Right renal cortex interstitium (tissue), 3 donors: Measurements from ENCODE around the gene RUNDC3A. TPM values are rescaled to one million over a fixed set of nuclear protein-coding genes. Genes with fewer than 3 reads are reported as not detected.

Experiments
- DNase-seq, 3 donors: peaks; one replicate each; pipeline ENCODE4 v3.0.0-alpha.2; 2013; ENCODE audit warnings: low read depth in 3 of 3, low spot score in 2 of 3
- polyA plus RNA-seq, 3 donors: library from polyadenylated mRNA; unstranded; fragments of 120-200 nt; gene quantifications; one replicate each; pipeline ENCODE4 v1.2.1, GENCODE V29; 2013; ENCODE audit not compliant: insufficient read length in 3 of 3

Gene RUNDC3A
- polyA plus RNA-seq, 3 donors: 1.2 to 2.3 (median 1.4) TPM

- DNase-seq: no peak
Measured at GRCh38 chr17:44282264-44282663, 26.1 kb upstream of the RUNDC3A start.

GRCh38 chr17:44283344-44284023, 24.9 kb upstream of the RUNDC3A start:
- DNase-seq: no peak

- no peak for DNase-seq
Measured at GRCh38 chr17:44284024-44284400, 24.4 kb upstream of the RUNDC3A start.

GRCh38 chr17:44287651-44288050, 20.8 kb upstream of the RUNDC3A start:
- no peak for DNase-seq

- no peak for DNase-seq
Measured at GRCh38 chr17:44293509-44294226, 14.7 kb upstream of the RUNDC3A start.

GRCh38 chr17:44297975-44298374, 10.4 kb upstream of the RUNDC3A start:
- no peak for DNase-seq

GRCh38 chr17:44304651-44305050, 3.8 kb upstream of the RUNDC3A start:
- DNase-seq: no peak

GRCh38 chr17:44307387-44308186, 814 bp upstream of the RUNDC3A start:
- DNase-seq: no peak

GRCh38 chr17:44308865-44309264, 464 bp downstream of the RUNDC3A start:
- no peak for DNase-seq

- no peak for DNase-seq
Measured at GRCh38 chr17:44309472-44309871, 1.1 kb downstream of the RUNDC3A start.

- no peak for DNase-seq
Measured at GRCh38 chr17:44310188-44310587, 1.8 kb downstream of the RUNDC3A start.

GRCh38 chr17:44310609-44311376, 2.4 kb downstream of the RUNDC3A start:
- no peak for DNase-seq

GRCh38 chr17:44311562-44312181, 3.3 kb downstream of the RUNDC3A start:
- no peak for DNase-seq

GRCh38 chr17:44312396-44313104, 4.1 kb downstream of the RUNDC3A start:
- no peak for DNase-seq

- DNase-seq: no peak
Measured at GRCh38 chr17:44314031-44314430, 5.6 kb downstream of the RUNDC3A start.

- DNase-seq: no peak
Measured at GRCh38 chr17:44314524-44314868, 6.1 kb downstream of the RUNDC3A start.

- DNase-seq: no peak
Measured at GRCh38 chr17:44314869-44315661, 6.7 kb downstream of the RUNDC3A start.

GRCh38 chr17:44315760-44316731, 7.6 kb downstream of the RUNDC3A start:
- DNase-seq: no peak
